MM.1S (cell line): Measurements from ENCODE around the gene WWTR1.

Experiments
- DNase-seq: peaks from one replicate; pipeline ENCODE4 v3.0.0-alpha.2; 2015
- H2AFZ ChIP-seq: fragments of 300-600 bp; sonication (generic); 2 replicates; pipeline ENCODE4 v1.6.0; 2016; ENCODE audit warnings: antibody characterized with exemption, low read length
- H3F3A ChIP-seq: fragments of 300-600 bp; sonication (generic); 2 replicates; pipeline ENCODE4 v1.6.1; 2016; ENCODE audit warnings: mild to moderate bottlenecking, antibody characterized with exemption, low read length, moderate library complexity, mixed read lengths; ENCODE audit not compliant: insufficient read depth
- H3K27ac ChIP-seq: fragments of 300-600 bp; sonication (generic); 2 replicates; pipeline ENCODE4 v1.5.1; 2016; ENCODE audit warnings: mild to moderate bottlenecking, low read length
- H3K27me3 ChIP-seq: fragments of 300-600 bp; sonication (generic); replicated peaks from 2 replicates; pipeline ENCODE4 v1.6.0; 2016; ENCODE audit warnings: low read length; ENCODE audit not compliant: insufficient read depth
- H3K36me3 ChIP-seq: fragments of 300-600 bp; sonication (generic); replicated peaks from 2 replicates; pipeline ENCODE4 v1.6.1; 2016; ENCODE audit warnings: mild to moderate bottlenecking, low read length, mixed read lengths; ENCODE audit not compliant: insufficient read depth
- H3K4me1 ChIP-seq: fragments of 300-600 bp; sonication (generic); 2 replicates; pipeline ENCODE4 v1.6.1; 2016; ENCODE audit warnings: low read length, mixed read lengths
- H3K4me2 ChIP-seq: fragments of 300-600 bp; sonication (generic); 2 replicates; pipeline ENCODE4 v1.6.0; 2016; ENCODE audit warnings: low read depth, low read length
- H3K4me3 ChIP-seq: fragments of 300-600 bp; sonication (generic); 2 replicates; pipeline ENCODE4 v1.5.1; 2016; ENCODE audit warnings: low read length, mixed read lengths
- H3K79me2 ChIP-seq: fragments of 300-600 bp; sonication (generic); 2 replicates; pipeline ENCODE4 v1.6.1; 2016; ENCODE audit warnings: mixed run types, low read length, mixed read lengths
- H3K9ac ChIP-seq: fragments of 300-600 bp; sonication (generic); 2 replicates; pipeline ENCODE4 v1.6.1; 2016; ENCODE audit warnings: low read length, mixed read lengths
- H3K9me2 ChIP-seq: fragments of 300-600 bp; sonication (generic); replicated peaks from 2 replicates; pipeline ENCODE4 v1.6.1; 2016; ENCODE audit warnings: mild to moderate bottlenecking, low read length, mixed read lengths; ENCODE audit not compliant: insufficient read depth
- H3K9me3 ChIP-seq: fragments of 300-600 bp; sonication (generic); replicated peaks from 2 replicates; pipeline ENCODE4 v1.6.1; 2016; ENCODE audit warnings: mild to moderate bottlenecking, low read length, mixed read lengths; ENCODE audit not compliant: insufficient read depth
- H4K20me1 ChIP-seq: fragments of 300-600 bp; sonication (generic); 2 replicates; pipeline ENCODE4 v1.6.1; 2016; ENCODE audit warnings: mild to moderate bottlenecking, low read length, moderate library complexity, mixed read lengths; ENCODE audit not compliant: insufficient read depth
- CTCF ChIP-seq: fragments of 300-600 bp; sonication (generic); IDR thresholded peaks from 2 replicates; pipeline ENCODE4 v1.5.1; 2016; ENCODE audit warnings: antibody characterized with exemption, low read length, mixed read lengths
- EZH2 ChIP-seq: fragments of 300-600 bp; sonication (generic); optimal IDR thresholded peaks from 2 replicates; pipeline ENCODE3; 2017; ENCODE audit warnings: low read depth, mild to moderate bottlenecking, antibody characterized with exemption, low read length, mixed read lengths
- EZH2phosphoT487 ChIP-seq: fragments of 300-600 bp; sonication (generic); IDR thresholded peaks from 2 replicates; pipeline ENCODE4 v1.6.1; 2018; ENCODE audit warnings: antibody characterized with exemption, low read length

The WWTR1 gene

GRCh38 chr3:149507491-149508324, 150.1 kb downstream of the WWTR1 start:
- Histone ChIP-seq H3K9ac (no peak overlapping the region), H2AFZ (no peak overlapping the region)
- DNase-seq = no peak

GRCh38 chr3:149506965-149507364, 150.9 kb downstream of the WWTR1 start:
- H3K79me2 ChIP-seq = no peaks in the 10 kb centered on the region
- no peaks in the 10 kb centered on the region for H3F3A ChIP-seq
- no peak overlapping the region for H3K27ac ChIP-seq
- no peaks in the 10 kb centered on the region for H3K9me2 ChIP-seq
- H2AFZ ChIP-seq = no peak overlapping the region
- H3K9me3 ChIP-seq = no peaks in the 10 kb centered on the region
- H4K20me1 ChIP-seq = no peaks in the 10 kb centered on the region
- H3K4me3 ChIP-seq = no peak overlapping the region
- H3K4me1 ChIP-seq = no peaks in the 10 kb centered on the region
- no peaks in the 10 kb centered on the region for H3K27me3 ChIP-seq
- H3K9ac ChIP-seq = no peak overlapping the region
- TF ChIP-seq EZH2 = no peak
- no peak for TF ChIP-seq CTCF
- TF ChIP-seq EZH2phosphoT487 = no peak
- DNase-seq = no peak
- H3K4me2 ChIP-seq = no peak overlapping the region
- H3K36me3 ChIP-seq = no peaks in the 10 kb centered on the region

More at GRCh38 chr3:149507491-149508324, 150.1 kb downstream of the WWTR1 start:
- Histone ChIP-seq H3K4me1 (no peaks in the 10 kb centered on the region), H3K79me2 (no peaks in the 10 kb centered on the region), H3K27ac (no peak overlapping the region), H3K4me3 (no peak overlapping the region), H3K4me2 (no peak overlapping the region), H3K27me3 (no peaks in the 10 kb centered on the region), H3F3A (no peaks in the 10 kb centered on the region), H4K20me1 (no peaks in the 10 kb centered on the region), H3K9me2 (no peaks in the 10 kb centered on the region), H3K9me3 (no peaks in the 10 kb centered on the region), H3K36me3 (no peaks in the 10 kb centered on the region)
- TF ChIP-seq EZH2 (no peak), EZH2phosphoT487 (no peak), CTCF (no peak)

- H3K4me1 ChIP-seq = no peaks in the 10 kb centered on the region
- no peaks in the 10 kb centered on the region for H3K9me3 ChIP-seq
- DNase-seq = no peak
- no peak overlapping the region for H3K9ac ChIP-seq
- H3K9me2 ChIP-seq = no peaks in the 10 kb centered on the region
- no peaks in the 10 kb centered on the region for H3K79me2 ChIP-seq
- H3K36me3 ChIP-seq = no peaks in the 10 kb centered on the region
- H3K4me2 ChIP-seq = no peak overlapping the region
- no peaks in the 10 kb centered on the region for H3K27me3 ChIP-seq
- H3K4me3 ChIP-seq = no peak overlapping the region
- no peaks in the 10 kb centered on the region for H3F3A ChIP-seq
- no peak overlapping the region for H3K27ac ChIP-seq
- H4K20me1 ChIP-seq = no peaks in the 10 kb centered on the region
- TF ChIP-seq EZH2phosphoT487 (no peak), EZH2 (no peak)
- no peak overlapping the region for H2AFZ ChIP-seq
Observed at GRCh38 chr3:149506540-149506939, 151.3 kb downstream of the WWTR1 start.

- no peaks in the 10 kb centered on the region for H3K79me2 ChIP-seq
- no peak overlapping the region for H3K9ac ChIP-seq
- H3K27me3 ChIP-seq = no peaks in the 10 kb centered on the region
- no peaks in the 10 kb centered on the region for H3F3A ChIP-seq
- no peak overlapping the region for H2AFZ ChIP-seq
- DNase-seq = no peak
- H3K9me2 ChIP-seq = no peaks in the 10 kb centered on the region
- no peak overlapping the region for H3K4me3 ChIP-seq
- H3K36me3 ChIP-seq = no peaks in the 10 kb centered on the region
- H3K4me1 ChIP-seq = no peaks in the 10 kb centered on the region
- no peak overlapping the region for H3K4me2 ChIP-seq
- no peak overlapping the region for H3K27ac ChIP-seq
- TF ChIP-seq EZH2 = no peak
- no peak for TF ChIP-seq EZH2phosphoT487
- no peak for TF ChIP-seq CTCF
- H4K20me1 ChIP-seq = no peaks in the 10 kb centered on the region
- H3K9me3 ChIP-seq = no peaks in the 10 kb centered on the region
Observed at GRCh38 chr3:149502438-149502837, 155.4 kb downstream of the WWTR1 start.
